Raji (cell line): ENCODE data around the gene INPP5E.

Source experiments
- POLR2A ChIP-seq: IDR thresholded peaks from 2 replicates; pipeline ENCODE4 v1.6.1; 2011; ENCODE audit warnings: low read depth, low read length, control low read depth; ENCODE audit not compliant: insufficient read depth

The INPP5E gene

GRCh38 chr9:136381966-136382513 is 57.6 kb downstream of the INPP5E start:
- TF ChIP-seq POLR2A, result no peak

- no peak for TF ChIP-seq POLR2A
These were observed 58.3 kb downstream of the INPP5E start for GRCh38 chr9:136381311-136381710.

- TF ChIP-seq POLR2A, result no peak
These were observed 59.3 kb downstream of the INPP5E start for GRCh38 chr9:136380381-136380780.

DNA sequence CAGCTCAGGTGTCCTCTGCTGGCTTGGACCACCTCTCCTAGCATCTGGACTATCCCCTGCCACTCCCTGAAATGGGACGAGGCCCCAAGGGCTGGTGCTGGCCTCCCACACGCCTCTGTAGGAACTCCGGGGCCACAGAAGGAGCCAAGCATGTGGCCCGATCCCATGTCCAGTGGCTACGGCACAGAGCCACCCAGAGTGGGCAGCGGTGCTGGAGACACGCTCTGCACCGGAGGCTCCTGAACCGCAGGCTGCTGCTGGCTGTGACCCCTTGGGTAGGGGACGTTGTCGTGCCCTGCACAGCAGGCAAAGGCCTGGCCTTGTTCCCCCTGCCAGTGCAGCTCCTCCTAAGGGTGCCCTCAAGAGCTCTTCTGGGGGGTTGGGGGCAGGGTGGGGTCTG is 59.8 kb downstream of the INPP5E start:
- no peak for TF ChIP-seq POLR2A

DNA sequence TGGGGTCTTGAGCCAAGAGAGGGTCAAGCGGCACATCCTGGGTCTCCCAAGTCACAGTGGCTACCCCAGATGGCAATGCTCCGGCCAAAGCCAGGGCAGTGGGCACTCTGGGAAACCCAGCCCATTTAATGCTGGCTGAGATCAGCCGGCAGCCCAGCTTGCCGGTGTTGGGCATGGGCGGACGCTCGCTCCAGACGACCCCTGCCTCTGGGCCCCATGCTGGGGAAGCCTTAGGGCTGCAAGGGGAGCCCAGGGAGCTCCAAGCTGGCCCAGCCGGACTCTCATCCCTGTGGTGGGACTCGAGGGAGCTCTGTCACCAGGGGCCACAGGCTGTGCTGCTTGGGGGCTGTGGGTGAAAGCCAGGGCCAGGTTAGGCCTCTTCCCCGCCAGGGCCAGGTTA is 60.2 kb downstream of the INPP5E start:
- no peak for TF ChIP-seq POLR2A

DNA sequence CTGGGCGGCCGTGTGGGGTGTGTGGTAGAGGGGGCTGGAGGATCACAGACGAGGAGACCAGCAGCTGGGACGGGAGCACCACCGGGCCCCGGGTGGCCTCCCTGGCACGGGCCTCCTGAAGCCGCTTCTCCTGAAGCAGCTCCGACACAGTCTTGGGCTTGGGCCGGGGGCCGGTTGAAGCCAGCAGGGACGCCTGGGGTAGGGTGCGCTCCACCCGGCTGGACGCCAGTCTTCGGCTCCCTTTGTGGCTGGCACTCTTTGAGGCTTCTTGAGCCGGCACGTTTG is 60.7 kb downstream of the INPP5E start:
- TF ChIP-seq POLR2A, result no peak
